HEK293 (cell line): ENCODE results near the gene TAF11.
A peak's percentile ranks its signal among the peaks of the same experiment; 100 is the strongest.

Experiments
- CTCF ChIA-PET: fragments of 350-600 bp; formaldehyde crosslinking; extraction: SDS; loops from one replicate; lab custom pipeline; 2021; ENCODE audit warnings: antibody characterized with exemption; lab: Yijun Ruan, JAX
- POLR2A ChIA-PET: fragments of 300-600 bp; formaldehyde crosslinking; extraction: SDS; loops from one replicate; lab custom pipeline; 2020; ENCODE audit warnings: antibody characterized with exemption, inconsistent platforms; lab: Yijun Ruan, JAX
- H3K27ac ChIP-seq: fragments of 200-500 bp; sonication (Bioruptor generic); 2 replicates; pipeline ENCODE4 v1.5.1; 2014; ENCODE audit warnings: low read depth, low read length, control low read depth, inconsistent platforms; ENCODE audit errors: extremely low read depth
- H3K36me3 ChIP-seq, 2 experiments: fragments of 200-500 bp in 1 of 2; sonication (Bioruptor generic) in 1 of 2; 1 replicate in 1 of 2; 2 replicates in 1 of 2; pipeline ENCODE4 v1.5.1; 2014 to 2017; ENCODE audit warnings: inconsistent platforms in 2 of 2, low read length in 2 of 2; ENCODE audit not compliant: control insufficient read depth in 2 of 2, insufficient read depth in 1 of 2
- H3K4me1 ChIP-seq: fragments of 200-500 bp; sonication (Bioruptor generic); 2 replicates; pipeline ENCODE4 v1.5.1; 2014; ENCODE audit warnings: mild to moderate bottlenecking, low read length, inconsistent platforms; ENCODE audit not compliant: control insufficient read depth, insufficient read depth
- H3K4me3 ChIP-seq: 2 replicates; pipeline ENCODE4 v1.5.1; 2011; ENCODE audit warnings: low read depth, mild to moderate bottlenecking, control low read depth, low read length, moderate library complexity
- H3K9me3 ChIP-seq: fragments of 200-500 bp; sonication (Bioruptor generic); 2 replicates; pipeline ENCODE4 v1.5.1; 2014; ENCODE audit warnings: low read depth, low read length, inconsistent platforms; ENCODE audit not compliant: control insufficient read depth, insufficient read depth
- AEBP2 ChIP-seq: fragments of 450-650 bp; formaldehyde crosslinking; IDR thresholded peaks from 2 replicates; pipeline ENCODE4 v1.5.1; 2016; ENCODE audit warnings: missing biosample characterization, missing genetic modification characterization, borderline replicate concordance
- ATF2 ChIP-seq: fragments of 450-650 bp; formaldehyde crosslinking; IDR thresholded peaks from 2 replicates; pipeline ENCODE4 v1.5.1; 2016; ENCODE audit warnings: missing biosample characterization, missing genetic modification characterization, low read depth
- GLI2 ChIP-seq: fragments of 450-650 bp; formaldehyde crosslinking; IDR thresholded peaks from 2 replicates; pipeline ENCODE4; 2017; ENCODE audit warnings: missing biosample characterization, missing genetic modification characterization, low read depth, borderline replicate concordance
- KLF10 ChIP-seq: fragments of 450-650 bp; IDR thresholded peaks from 2 replicates; pipeline ENCODE4 v1.5.1; 2018; ENCODE audit warnings: missing biosample characterization, mild to moderate bottlenecking, missing genetic modification characterization
- KLF17 ChIP-seq: fragments of 450-650 bp; formaldehyde crosslinking; IDR thresholded peaks from 2 replicates; pipeline ENCODE4 v1.5.1; 2016; ENCODE audit warnings: missing biosample characterization, missing genetic modification characterization
- PRDM1 ChIP-seq: fragments of 450-650 bp; formaldehyde crosslinking; IDR thresholded peaks from 2 replicates; pipeline ENCODE4; 2016; ENCODE audit warnings: missing biosample characterization, missing genetic modification characterization
- PRDM2 ChIP-seq: fragments of 450-650 bp; formaldehyde crosslinking; IDR thresholded peaks from 2 replicates; pipeline ENCODE4 v1.5.1; 2016; ENCODE audit warnings: missing biosample characterization, missing genetic modification characterization, borderline replicate concordance
- SALL2 ChIP-seq: fragments of 450-650 bp; formaldehyde crosslinking; IDR thresholded peaks from 2 replicates; pipeline ENCODE4 v1.5.0; 2017; ENCODE audit warnings: missing biosample characterization, mild to moderate bottlenecking, missing genetic modification characterization, borderline replicate concordance
- SCRT1 ChIP-seq: fragments of 450-650 bp; formaldehyde crosslinking; IDR thresholded peaks from 2 replicates; pipeline ENCODE4 v1.5.1; 2016; ENCODE audit warnings: missing biosample characterization, missing genetic modification characterization, borderline replicate concordance
- SCRT2 ChIP-seq: fragments of 450-650 bp; formaldehyde crosslinking; IDR thresholded peaks from 2 replicates; pipeline ENCODE4 v1.5.1; 2016; ENCODE audit warnings: missing biosample characterization, missing genetic modification characterization
- ZBTB1 ChIP-seq: fragments of 450-650 bp; formaldehyde crosslinking; IDR thresholded peaks from 2 replicates; pipeline ENCODE4 v1.5.1; 2016; ENCODE audit warnings: missing biosample characterization, missing genetic modification characterization
- ZBTB26 ChIP-seq: fragments of 450-650 bp; formaldehyde crosslinking; optimal IDR thresholded peaks from 2 replicates; pipeline ENCODE3; 2016; ENCODE audit warnings: missing biosample characterization, mild to moderate bottlenecking, missing genetic modification characterization
- ZBTB8A ChIP-seq: fragments of 450-650 bp; formaldehyde crosslinking; IDR thresholded peaks from 2 replicates; pipeline ENCODE4 v1.5.1; 2016; ENCODE audit warnings: missing biosample characterization, missing genetic modification characterization
- ZNF10 ChIP-seq: fragments of 450-650 bp; formaldehyde crosslinking; IDR thresholded peaks from 2 replicates; pipeline ENCODE4 v1.5.1; 2017; ENCODE audit warnings: missing biosample characterization, missing genetic modification characterization
- ZNF121 ChIP-seq: fragments of 450-650 bp; formaldehyde crosslinking; IDR thresholded peaks from 2 replicates; pipeline ENCODE4 v1.5.1; 2016; ENCODE audit warnings: missing biosample characterization, missing genetic modification characterization
- ZNF155 ChIP-seq: fragments of 450-650 bp; formaldehyde crosslinking; IDR thresholded peaks from 2 replicates; pipeline ENCODE4 v1.5.1; 2016; ENCODE audit warnings: missing biosample characterization, missing genetic modification characterization
- ZNF174 ChIP-seq: fragments of 450-650 bp; formaldehyde crosslinking; IDR thresholded peaks from 2 replicates; pipeline ENCODE4 v1.5.0; 2017; ENCODE audit warnings: missing biosample characterization, mild to moderate bottlenecking, missing genetic modification characterization
- ZNF175 ChIP-seq: fragments of 450-650 bp; formaldehyde crosslinking; IDR thresholded peaks from 2 replicates; pipeline ENCODE4 v1.5.1; 2016; ENCODE audit warnings: missing biosample characterization, missing genetic modification characterization
- ZNF366 ChIP-seq: fragments of 450-650 bp; formaldehyde crosslinking; conservative IDR thresholded peaks from 2 replicates; pipeline ENCODE4 v1.5.1; 2016; ENCODE audit warnings: missing biosample characterization, missing genetic modification characterization
- ZNF488 ChIP-seq: fragments of 450-650 bp; formaldehyde crosslinking; IDR thresholded peaks from 2 replicates; pipeline ENCODE4 v1.5.1; 2016; ENCODE audit warnings: missing biosample characterization, missing genetic modification characterization
- ZNF600 ChIP-seq: fragments of 450-650 bp; formaldehyde crosslinking; IDR thresholded peaks from 2 replicates; pipeline ENCODE4 v1.5.1; 2016; ENCODE audit warnings: missing biosample characterization, missing genetic modification characterization
- ZSCAN23 ChIP-seq: fragments of 450-650 bp; formaldehyde crosslinking; IDR thresholded peaks from 2 replicates; pipeline ENCODE4 v1.5.1; 2016; ENCODE audit warnings: missing biosample characterization, missing genetic modification characterization
- ZSCAN30 ChIP-seq: fragments of 450-650 bp; IDR thresholded peaks from 2 replicates; pipeline ENCODE4 v1.5.1; 2018; ENCODE audit warnings: missing biosample characterization, mild to moderate bottlenecking, missing genetic modification characterization, moderate library complexity

TAF11 gene

GRCh38 chr6:34930221-34930620 is 42.4 kb upstream of the TAF11 start:
- Histone ChIP-seq H3K4me1 (peaks cover 21% of the 10 kb centered on the region), H3K36me3 (no peaks in the 10 kb centered on the region), H3K27ac (no peak overlapping the region), H3K4me3 (no peak overlapping the region), H3K9me3 (no peaks in the 10 kb centered on the region)
- POLR2A ChIA-PET: no interaction called here
- no peak for TF ChIP-seq ZNF174 (tag by site-specific recombination)
- no peak for TF ChIP-seq ZNF175
- TF ChIP-seq ZNF488: no peak
- no peak for TF ChIP-seq AEBP2 (tag by site-specific recombination)
- TF ChIP-seq SALL2: no peak
- TF ChIP-seq KLF10 (tag by site-specific recombination): no peak
- TF ChIP-seq ZNF155 (tag by site-specific recombination): no peak
- no peak for TF ChIP-seq KLF17 (tag by site-specific recombination)
- TF ChIP-seq ZBTB8A (tag by site-specific recombination): no peak
- TF ChIP-seq ZNF600 (tag by site-specific recombination): peak; percentile 60; the same call in 1 of the 2 replicates
- TF ChIP-seq SCRT2 (tag by site-specific recombination): peak; percentile 31; the same call in 1 of the 2 replicates
- CTCF ChIA-PET: interaction anchor here (1.1 kb wide), 1 partner anchor 56 kb away, joined by 3 read pairs; no protein-coding TSS in a partner anchor

GRCh38 chr6:34929241-34929978 is 41.6 kb upstream of the TAF11 start:
- Histone ChIP-seq H3K9me3 (no peaks in the 10 kb centered on the region), H3K27ac (no peak overlapping the region), H3K4me3 (no peak overlapping the region), H3K36me3 (no peaks in the 10 kb centered on the region), H3K4me1 (peaks cover 21% of the 10 kb centered on the region)
- CTCF ChIA-PET: no interaction called here
- POLR2A ChIA-PET: interaction anchor here (0.5 kb wide), 1 partner anchor 339 kb away, joined by 6 read pairs; no protein-coding TSS in a partner anchor
- TF ChIP-seq GLI2 (tag by site-specific recombination) (no peak), ZBTB1 (tag by site-specific recombination) (no peak), ZSCAN30 (tag by site-specific recombination) (no peak), PRDM1 (peak; percentile 81), ZNF121 (tag by site-specific recombination) (no peak), ATF2 (tag by site-specific recombination) (no peak), PRDM2 (tag by site-specific recombination) (no peak), ZSCAN23 (no peak), SCRT1 (no peak), ZNF10 (tag by site-specific recombination) (no peak), ZBTB26 (tag by site-specific recombination) (no peak), ZNF366 (tag by site-specific recombination) (peak; percentile 55)
